ENCODE data around the gene ZBTB47. TPM values are rescaled to one million over a fixed set of nuclear protein-coding genes. Genes with fewer than 3 reads are reported as not detected.

Gene ZBTB47
- total RNA-seq, 1 experiment from 2014 or later, result 8.1 TPM

DNA sequence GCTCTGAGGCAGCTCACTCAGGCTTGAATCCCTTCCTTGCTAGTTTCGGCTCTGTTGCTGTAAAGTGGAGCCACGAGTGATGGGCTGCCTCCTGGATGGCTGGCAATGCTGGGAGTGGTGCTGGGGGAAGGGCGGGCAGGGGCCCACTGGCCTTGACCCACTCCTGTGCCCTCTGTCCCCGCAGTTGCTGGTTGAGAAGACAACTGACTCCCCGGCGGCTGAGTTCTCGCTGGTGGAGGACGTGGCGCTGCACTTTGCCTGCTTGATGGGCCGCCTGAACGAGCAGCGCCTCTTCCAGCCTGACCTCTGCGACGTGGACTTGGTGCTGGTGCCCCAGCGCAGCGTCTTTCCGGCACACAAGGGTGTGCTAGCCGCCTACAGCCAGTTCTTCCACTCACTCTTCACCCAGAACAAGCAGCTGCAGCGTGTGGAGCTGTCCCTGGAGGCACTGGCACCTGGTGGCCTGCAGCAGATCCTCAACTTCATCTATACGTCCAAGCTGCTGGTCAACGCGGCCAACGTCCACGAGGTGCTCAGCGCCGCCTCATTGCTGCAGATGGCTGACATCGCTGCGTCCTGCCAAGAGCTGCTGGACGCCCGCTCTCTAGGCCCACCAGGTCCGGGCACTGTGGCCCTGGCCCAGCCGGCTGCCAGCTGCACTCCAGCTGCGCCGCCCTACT lies 4.7 kb downstream of the ZBTB47 start:
- ChIA-PET CTCF (no interaction called here), POLR2A (ENCODE audit: unreplicated experiment) (no interaction called here)
- Histone ChIP-seq H3K36me3 (ENCODE audit: low read depth) (no peaks in the 10 kb centered on the region), H3K9me3 (ENCODE audit: insufficient read depth, low read depth) (no peaks in the 10 kb centered on the region), H3K79me2 (ENCODE audit: low read depth) (no peaks in the 10 kb centered on the region), H2AFZ (no peak overlapping the region), H3K27ac (no peak overlapping the region), H3K4me3 (no peak overlapping the region), H3K9me2 (ENCODE audit: insufficient read depth) (no peaks in the 10 kb centered on the region), H4K20me1 (ENCODE audit: insufficient read depth) (no peaks in the 10 kb centered on the region), H3K4me1 (replicated peaks; ENCODE audit: insufficient read depth) (peaks cover 6% of the 10 kb centered on the region), H3F3A (ENCODE audit: insufficient read depth, low read depth) (peaks cover under 1% of the 10 kb centered on the region; the same call in 1 of the 2 replicates), H3K4me2 (no peak overlapping the region), H3K27me3 (ENCODE audit: insufficient read depth, low read depth) (no peaks in the 10 kb centered on the region)
- TF ChIP-seq EZH2 (IDR thresholded peaks at IDR 0.05; ENCODE audit: low read depth), result no peak
- TF ChIP-seq, protein P1, sequence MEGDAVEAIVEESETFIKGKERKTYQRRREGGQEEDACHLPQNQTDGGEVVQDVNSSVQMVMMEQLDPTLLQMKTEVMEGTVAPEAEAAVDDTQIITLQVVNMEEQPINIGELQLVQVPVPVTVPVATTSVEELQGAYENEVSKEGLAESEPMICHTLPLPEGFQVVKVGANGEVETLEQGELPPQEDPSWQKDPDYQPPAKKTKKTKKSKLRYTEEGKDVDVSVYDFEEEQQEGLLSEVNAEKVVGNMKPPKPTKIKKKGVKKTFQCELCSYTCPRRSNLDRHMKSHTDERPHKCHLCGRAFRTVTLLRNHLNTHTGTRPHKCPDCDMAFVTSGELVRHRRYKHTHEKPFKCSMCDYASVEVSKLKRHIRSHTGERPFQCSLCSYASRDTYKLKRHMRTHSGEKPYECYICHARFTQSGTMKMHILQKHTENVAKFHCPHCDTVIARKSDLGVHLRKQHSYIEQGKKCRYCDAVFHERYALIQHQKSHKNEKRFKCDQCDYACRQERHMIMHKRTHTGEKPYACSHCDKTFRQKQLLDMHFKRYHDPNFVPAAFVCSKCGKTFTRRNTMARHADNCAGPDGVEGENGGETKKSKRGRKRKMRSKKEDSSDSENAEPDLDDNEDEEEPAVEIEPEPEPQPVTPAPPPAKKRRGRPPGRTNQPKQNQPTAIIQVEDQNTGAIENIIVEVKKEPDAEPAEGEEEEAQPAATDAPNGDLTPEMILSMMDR (conservative IDR thresholded peaks at IDR 0.05), result no peak
- intact Hi-C loops (cut with micrococcal nuclease; ENCODE audit: unreplicated experiment), result no loop called here
- BruUV-seq (replicated peaks), result no TSS peak
- DNase-seq, result no peak

DNA sequence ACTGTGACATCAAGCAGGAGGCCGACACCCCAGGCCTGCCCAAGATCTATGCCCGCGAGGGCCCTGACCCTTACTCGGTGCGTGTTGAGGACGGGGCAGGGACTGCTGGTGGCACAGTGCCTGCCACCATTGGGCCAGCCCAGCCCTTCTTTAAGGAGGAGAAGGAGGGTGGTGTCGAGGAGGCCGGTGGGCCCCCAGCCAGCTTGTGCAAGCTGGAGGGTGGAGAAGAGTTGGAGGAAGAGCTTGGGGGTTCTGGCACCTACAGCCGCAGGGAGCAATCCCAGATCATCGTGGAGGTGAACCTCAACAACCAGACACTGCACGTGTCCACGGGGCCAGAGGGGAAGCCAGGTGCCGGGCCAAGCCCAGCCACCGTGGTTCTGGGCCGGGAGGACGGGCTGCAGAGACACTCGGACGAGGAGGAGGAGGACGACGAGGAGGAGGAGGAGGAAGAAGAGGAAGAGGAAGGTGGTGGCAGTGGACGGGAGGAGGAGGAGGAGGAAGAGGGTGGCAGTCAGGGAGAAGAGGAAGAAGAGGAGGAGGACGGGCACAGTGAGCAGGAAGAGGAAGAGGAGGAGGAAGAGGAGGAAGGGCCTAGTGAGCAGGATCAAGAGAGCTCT lies 5.4 kb downstream of the ZBTB47 start:
- no peak overlapping the region for H2AFZ ChIP-seq
- H3K9me3 ChIP-seq (ENCODE audit: insufficient read depth, low read depth), result no peaks in the 10 kb centered on the region
- no peak overlapping the region for H3K4me2 ChIP-seq
- no peak overlapping the region for H3K27ac ChIP-seq
- POLR2A ChIA-PET (ENCODE audit: unreplicated experiment), result no interaction called here
- no peaks in the 10 kb centered on the region for H4K20me1 ChIP-seq (ENCODE audit: insufficient read depth)
- CTCF ChIA-PET, result no interaction called here
- no peaks in the 10 kb centered on the region for H3K9me2 ChIP-seq (ENCODE audit: insufficient read depth)
- BruUV-seq (replicated peaks), result no TSS peak
- intact Hi-C loops (cut with micrococcal nuclease; ENCODE audit: unreplicated experiment), result no loop called here
- no peaks in the 10 kb centered on the region for H3F3A ChIP-seq (ENCODE audit: insufficient read depth, low read depth)
- no peak for TF ChIP-seq EZH2 (IDR thresholded peaks at IDR 0.05; ENCODE audit: low read depth)
- TF ChIP-seq, protein P1 (conservative IDR thresholded peaks at IDR 0.05), result no peak
- no peak overlapping the region for H3K4me3 ChIP-seq
- H3K4me1 ChIP-seq (replicated peaks; ENCODE audit: insufficient read depth), result no peaks in the 10 kb centered on the region
- no peaks in the 10 kb centered on the region for H3K27me3 ChIP-seq (ENCODE audit: insufficient read depth, low read depth)
- no peak for DNase-seq
- H3K79me2 ChIP-seq (ENCODE audit: low read depth), result no peaks in the 10 kb centered on the region
- no peaks in the 10 kb centered on the region for H3K36me3 ChIP-seq (ENCODE audit: low read depth)

DNA sequence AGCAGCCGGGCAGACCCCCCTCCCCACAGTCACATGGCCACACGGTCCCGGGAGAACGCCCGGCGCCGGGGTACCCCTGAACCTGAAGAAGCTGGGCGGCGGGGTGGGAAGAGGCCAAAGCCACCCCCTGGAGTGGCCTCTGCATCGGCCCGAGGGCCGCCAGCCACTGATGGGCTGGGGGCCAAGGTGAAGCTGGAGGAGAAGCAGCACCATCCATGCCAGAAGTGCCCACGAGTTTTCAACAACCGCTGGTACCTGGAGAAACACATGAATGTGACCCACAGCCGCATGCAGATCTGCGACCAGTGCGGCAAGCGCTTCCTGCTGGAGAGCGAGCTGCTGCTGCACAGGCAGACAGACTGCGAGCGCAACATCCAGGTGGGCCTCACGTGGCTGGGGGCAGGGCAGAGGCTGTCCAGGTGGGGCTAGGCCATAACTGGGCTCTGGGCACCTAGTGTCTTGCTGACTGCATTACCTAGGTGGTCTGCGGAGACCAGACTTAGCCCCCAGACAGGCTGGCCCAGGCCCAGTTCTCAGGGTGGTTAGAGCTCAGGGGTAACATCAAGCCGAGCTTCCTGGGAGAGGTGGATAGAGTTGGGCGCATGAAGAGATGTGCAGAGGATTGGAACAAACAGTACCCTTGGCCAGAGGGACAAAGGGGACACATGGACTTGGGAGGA lies 6.1 kb downstream of the ZBTB47 start:
- Histone ChIP-seq H4K20me1 (ENCODE audit: insufficient read depth) (no peaks in the 10 kb centered on the region), H3K9me2 (ENCODE audit: insufficient read depth) (no peaks in the 10 kb centered on the region), H3K27me3 (ENCODE audit: insufficient read depth, low read depth) (no peaks in the 10 kb centered on the region), H3K36me3 (ENCODE audit: low read depth) (no peaks in the 10 kb centered on the region), H3K27ac (no peak overlapping the region), H3K79me2 (ENCODE audit: low read depth) (no peaks in the 10 kb centered on the region), H3K4me1 (replicated peaks; ENCODE audit: insufficient read depth) (no peaks in the 10 kb centered on the region), H3K9me3 (ENCODE audit: insufficient read depth, low read depth) (no peaks in the 10 kb centered on the region), H3F3A (ENCODE audit: insufficient read depth, low read depth) (no peaks in the 10 kb centered on the region), H3K4me2 (no peak overlapping the region), H3K4me3 (no peak overlapping the region), H2AFZ (no peak overlapping the region)
- no peak for TF ChIP-seq EZH2 (IDR thresholded peaks at IDR 0.05; ENCODE audit: low read depth)
- TF ChIP-seq, protein P1 (conservative IDR thresholded peaks at IDR 0.05), result no peak
- DNase-seq, result no peak
- CTCF ChIA-PET, result no interaction called here
- intact Hi-C loops (cut with micrococcal nuclease; ENCODE audit: unreplicated experiment), result no loop called here
- no TSS peak for BruUV-seq (replicated peaks)
- POLR2A ChIA-PET (ENCODE audit: unreplicated experiment), result no interaction called here
